Mucosa of descending colon (tissue), 3 donors: ENCODE results near the gene GRK7. TPM values are rescaled to one million over a fixed set of nuclear protein-coding genes. Genes with fewer than 3 reads are reported as not detected.
A peak's percentile ranks its signal among the peaks of the same experiment; 100 is the strongest.

Experiments
- ATAC-seq: fragments of 200-7000 bp; cut with Tn5 transposase; one replicate; pipeline ENCODE4 v1.9.1; 2020; ENCODE audit warnings: mild to moderate bottlenecking, moderate library complexity
- DNase-seq, 3 donors: peaks; one replicate each; pipeline ENCODE4 v3.0.0-alpha.2; 2020
- H3K36me3 ChIP-seq: fragments of 200-600 bp; one replicate; pipeline ENCODE4 v1.8.0; 2021; ENCODE audit warnings: low read depth, mild to moderate bottlenecking
- H3K4me1 ChIP-seq: fragments of 200-600 bp; one replicate; pipeline ENCODE4 v1.8.0; 2021; ENCODE audit warnings: low read depth, mild to moderate bottlenecking
- H3K4me3 ChIP-seq: fragments of 200-600 bp; one replicate; pipeline ENCODE4 v1.8.0; 2021; ENCODE audit warnings: mild to moderate bottlenecking
- H3K9me3 ChIP-seq: fragments of 200-600 bp; one replicate; pipeline ENCODE4 v1.8.0; 2021; ENCODE audit warnings: mild to moderate bottlenecking
- intact Hi-C, 2 donors: fragments of 100-400 bp; cut with DNase I in 1 of 2; cut with micrococcal nuclease in 1 of 2; formaldehyde crosslinking; loops; one replicate each; pipeline versions ENCODE4 v1.11.0 to v1.11.1; 2022; cut with DNase I, micrococcal nuclease
- total RNA-seq, 3 donors: library from RNA; stranded (reverse); fragmentation: NEBNext Ultra II Directional in 2 of 3; extraction: Animal tissue kit (Norgen Biotek cat#: 25700) in 2 of 3; gene quantifications; one replicate each; pipeline versions ENCODE4 v1.2.1 to v1.2.4, GENCODE V29; 2021 to 2023
- TF ChIP-seq, protein P1 (sequence below): fragments of 200-600 bp; IDR thresholded peaks from one replicate; pipeline ENCODE4 v1.8.0; 2022; ENCODE audit warnings: antibody characterized with exemption, mild to moderate bottlenecking
- donor health status: DM: no; HTN: no; CAD: no; lungs with moderate emphysema.
- donor health status: DM: no; HTN: no; CAD: no.
- donor health status: DM: no; HTN: yes; CAD: no.

GRK7 gene
- total RNA-seq, 3 donors from 2014 or later: not detected

DNA sequence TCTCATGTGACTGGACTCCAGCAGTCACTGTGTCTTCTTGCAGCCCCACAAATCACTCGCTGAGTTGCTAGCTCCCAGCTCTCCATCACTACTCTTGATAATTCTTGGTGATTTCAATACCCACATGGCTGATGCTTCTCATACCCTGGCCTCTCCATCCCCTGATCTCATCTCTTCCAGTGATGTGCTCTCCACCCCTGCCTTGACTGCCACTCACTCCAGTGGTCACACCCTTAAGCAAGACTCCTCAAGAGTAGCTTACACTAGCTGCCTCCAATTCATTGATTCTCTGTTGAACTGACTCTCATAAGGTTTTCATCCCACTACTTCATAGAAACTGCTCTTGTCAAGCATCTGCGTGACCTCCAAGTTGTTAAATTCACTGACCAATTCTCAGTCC lies 837 bp downstream of the GRK7 start:
- TF ChIP-seq, protein P1, sequence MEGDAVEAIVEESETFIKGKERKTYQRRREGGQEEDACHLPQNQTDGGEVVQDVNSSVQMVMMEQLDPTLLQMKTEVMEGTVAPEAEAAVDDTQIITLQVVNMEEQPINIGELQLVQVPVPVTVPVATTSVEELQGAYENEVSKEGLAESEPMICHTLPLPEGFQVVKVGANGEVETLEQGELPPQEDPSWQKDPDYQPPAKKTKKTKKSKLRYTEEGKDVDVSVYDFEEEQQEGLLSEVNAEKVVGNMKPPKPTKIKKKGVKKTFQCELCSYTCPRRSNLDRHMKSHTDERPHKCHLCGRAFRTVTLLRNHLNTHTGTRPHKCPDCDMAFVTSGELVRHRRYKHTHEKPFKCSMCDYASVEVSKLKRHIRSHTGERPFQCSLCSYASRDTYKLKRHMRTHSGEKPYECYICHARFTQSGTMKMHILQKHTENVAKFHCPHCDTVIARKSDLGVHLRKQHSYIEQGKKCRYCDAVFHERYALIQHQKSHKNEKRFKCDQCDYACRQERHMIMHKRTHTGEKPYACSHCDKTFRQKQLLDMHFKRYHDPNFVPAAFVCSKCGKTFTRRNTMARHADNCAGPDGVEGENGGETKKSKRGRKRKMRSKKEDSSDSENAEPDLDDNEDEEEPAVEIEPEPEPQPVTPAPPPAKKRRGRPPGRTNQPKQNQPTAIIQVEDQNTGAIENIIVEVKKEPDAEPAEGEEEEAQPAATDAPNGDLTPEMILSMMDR: no peak
- Histone ChIP-seq H3K4me3 (no peak overlapping the region), H3K36me3 (no peaks in the 10 kb centered on the region), H3K9me3 (no peaks in the 10 kb centered on the region), H3K4me1 (no peaks in the 10 kb centered on the region)
- intact Hi-C loops: no loop called here
- no peak for DNase-seq
- ATAC-seq: no peak

DNA sequence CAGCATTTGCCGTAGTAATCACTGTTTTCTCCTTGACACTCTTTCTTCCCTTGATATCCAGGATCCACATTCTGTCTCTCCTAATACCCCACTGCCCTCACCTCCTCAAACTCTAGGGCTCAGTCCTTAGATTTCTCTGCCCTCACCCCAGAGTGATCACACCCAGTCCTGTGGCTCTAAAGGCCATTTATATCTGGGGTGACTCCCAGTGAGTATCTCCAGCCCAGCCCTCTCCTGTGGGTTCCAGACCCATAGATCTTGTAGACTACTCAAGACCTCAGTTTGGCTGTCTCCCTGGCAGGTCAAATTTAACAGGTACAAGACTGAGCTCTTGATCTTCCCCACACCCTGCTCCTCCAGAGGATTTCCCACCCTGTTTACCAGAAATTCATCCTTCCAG lies 1.3 kb downstream of the GRK7 start:
- no peak overlapping the region for H3K4me3 ChIP-seq
- H3K36me3 ChIP-seq: no peaks in the 10 kb centered on the region
- intact Hi-C loops: no loop called here
- H3K4me1 ChIP-seq: no peaks in the 10 kb centered on the region
- TF ChIP-seq, protein P1: no peak
- ATAC-seq (no peak), DNase-seq (no peak)
- H3K9me3 ChIP-seq: no peaks in the 10 kb centered on the region

GRCh38 chr3:141764986-141765385 lies 1.8 kb downstream of the GRK7 start:
- DNase-seq (no peak), ATAC-seq (no peak)
- Histone ChIP-seq H3K4me1 (no peaks in the 10 kb centered on the region), H3K36me3 (no peaks in the 10 kb centered on the region), H3K9me3 (no peaks in the 10 kb centered on the region), H3K4me3 (no peak overlapping the region)
- TF ChIP-seq, protein P1: no peak
- intact Hi-C loops: no loop called here

GRCh38 chr3:141767066-141767465 lies 3.9 kb downstream of the GRK7 start:
- Histone ChIP-seq H3K9me3 (no peaks in the 10 kb centered on the region), H3K4me1 (no peaks in the 10 kb centered on the region), H3K36me3 (no peaks in the 10 kb centered on the region), H3K4me3 (no peak overlapping the region)
- TF ChIP-seq, protein P1: no peak
- no peak for ATAC-seq
- intact Hi-C loops: no loop called here
- no peak for DNase-seq

DNA sequence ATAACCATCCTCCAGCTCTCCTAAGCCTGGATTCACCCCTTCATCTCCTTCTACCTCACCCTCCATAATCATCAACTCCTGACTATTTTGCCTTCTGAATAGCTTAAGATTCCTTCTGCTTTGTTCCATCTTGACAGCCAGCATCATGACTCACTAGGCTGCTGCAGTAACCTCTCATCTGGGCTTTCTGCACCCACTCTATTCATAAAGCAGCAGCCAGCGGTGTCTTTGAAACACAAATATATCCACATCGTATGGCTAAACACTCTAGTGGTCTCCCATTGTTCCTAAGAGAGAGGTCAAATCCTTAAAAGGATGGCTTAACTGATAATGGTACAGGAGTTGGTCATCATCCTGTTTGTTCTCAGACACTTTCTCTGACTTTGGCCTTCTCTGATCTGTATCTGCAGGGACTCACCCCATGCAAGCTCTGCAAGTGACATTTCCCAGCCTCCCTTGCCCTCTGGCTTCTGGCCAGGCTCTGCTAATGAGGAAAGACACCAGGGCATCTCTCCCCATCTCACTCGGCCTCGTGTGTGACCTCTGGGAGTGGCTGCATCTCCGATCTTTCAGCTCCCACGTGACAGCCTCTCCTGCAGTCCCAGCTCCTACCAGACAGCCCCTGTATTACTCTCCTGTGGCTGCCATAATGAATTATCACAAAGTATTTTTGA lies 6.2 kb downstream of the GRK7 start:
- intact Hi-C loops: no loop called here
- TF ChIP-seq, protein P1: no peak
- ATAC-seq (peak; percentile 19), DNase-seq (no peak)
- Histone ChIP-seq H3K9me3 (no peaks in the 10 kb centered on the region), H3K36me3 (no peaks in the 10 kb centered on the region), H3K4me3 (no peak overlapping the region), H3K4me1 (no peaks in the 10 kb centered on the region)

GRCh38 chr3:141773676-141774075 lies 10.5 kb downstream of the GRK7 start:
- Histone ChIP-seq H3K36me3 (no peaks in the 10 kb centered on the region), H3K9me3 (no peaks in the 10 kb centered on the region), H3K4me3 (no peak overlapping the region), H3K4me1 (no peaks in the 10 kb centered on the region)
- ATAC-seq: no peak
- TF ChIP-seq, protein P1: no peak
- DNase-seq: no peak
- intact Hi-C loops: no loop called here
